ENCODE data around the gene ECSIT. TPM values are rescaled to one million over a fixed set of nuclear protein-coding genes. Genes with fewer than 3 reads are reported as not detected.
"Not testable (repeated sequence)": the region's sequence is repeated elsewhere in the genome, so short reads cannot be mapped to it uniquely, and the experiment has no call there.

ECSIT gene
- total RNA-seq, 3 donors from 2014 or later (not counting 1 experiment from before 2014, with no cell fraction given), result 23.6 to 24.5 (median 24.1) TPM

- Mint-ChIP-seq H3K9me3 (no peaks in the 10 kb centered on the region), H3K27ac (no peak overlapping the region), H3K27me3 (ENCODE audit: low read depth in 2 of 2) (peaks cover 21 to 25% of the 10 kb centered on the region in 2 donors), H3K4me1 (peaks cover 0 to 8% of the 10 kb centered on the region in 2 donors), H3K4me3 (no peak overlapping the region), H3K36me3 (no peaks in the 10 kb centered on the region)
- Histone ChIP-seq H3K9me3 (ENCODE audit: control insufficient read depth, insufficient read depth, low read length) (no peaks in the 10 kb centered on the region), H3K4me3 (ENCODE audit: low read length) (no peak overlapping the region), H3K36me3 (ENCODE audit: control insufficient read depth, insufficient read depth, low read length) (no peaks in the 10 kb centered on the region), H3K27me3 (ENCODE audit: control insufficient read depth, insufficient read depth, low read length) (peaks cover 10% of the 10 kb centered on the region), H3K27ac (ENCODE audit: low read length) (no peak overlapping the region), H3K4me1 (ENCODE audit: control insufficient read depth, insufficient read depth, low read length) (peaks cover 11% of the 10 kb centered on the region)
- intact Hi-C loops (cut with micrococcal nuclease), result no loop called here
- ATAC-seq (no peak), DNase-seq (no peak)
- 85% methylated on average over 7 of the region's 8 CpGs for WGBS (ENCODE audit: insufficient coverage)
- TF ChIP-seq CTCF (IDR thresholded peaks at IDR 0.05), result no peak
Measured at GRCh38 chr19:11475861-11476260, 53.1 kb downstream of the ECSIT start.

GRCh38 chr19:11475343-11475742 is 53.6 kb downstream of the ECSIT start:
- H3K9me3 ChIP-seq (ENCODE audit: control insufficient read depth, insufficient read depth, low read length); H3K4me1 Mint-ChIP-seq; H3K36me3 Mint-ChIP-seq; H3K27ac ChIP-seq (ENCODE audit: low read length); H3K27me3 ChIP-seq (ENCODE audit: control insufficient read depth, insufficient read depth, low read length); H3K36me3 ChIP-seq (ENCODE audit: control insufficient read depth, insufficient read depth, low read length); H3K9me3 Mint-ChIP-seq; H3K27ac Mint-ChIP-seq; H3K4me3 ChIP-seq (ENCODE audit: low read length); H3K4me3 Mint-ChIP-seq; ATAC-seq; intact Hi-C loops (cut with micrococcal nuclease); DNase-seq: not testable (repeated sequence)
- peaks cover 10% of the 10 kb centered on the region for H3K4me1 ChIP-seq (ENCODE audit: control insufficient read depth, insufficient read depth, low read length)
- peaks cover 21 to 25% of the 10 kb centered on the region in 2 donors for H3K27me3 Mint-ChIP-seq (ENCODE audit: low read depth in 2 of 2)
- WGBS (ENCODE audit: insufficient coverage), result 92% methylated on average over 3 of the region's 3 CpGs

- no peak overlapping the region for H3K4me3 ChIP-seq (ENCODE audit: low read length)
- no peaks in the 10 kb centered on the region for H3K36me3 Mint-ChIP-seq
- H3K4me1 Mint-ChIP-seq, result peaks cover 0 to under 1% of the 10 kb centered on the region in 2 donors
- peaks cover 1% of the 10 kb centered on the region for H3K4me1 ChIP-seq (ENCODE audit: control insufficient read depth, insufficient read depth, low read length)
- 71% methylated on average over 1 of the region's 4 CpGs for WGBS (ENCODE audit: insufficient coverage)
- no peaks in the 10 kb centered on the region for H3K9me3 ChIP-seq (ENCODE audit: control insufficient read depth, insufficient read depth, low read length)
- no peak overlapping the region for H3K27ac Mint-ChIP-seq
- no peak overlapping the region for H3K27ac ChIP-seq (ENCODE audit: low read length)
- intact Hi-C loops (cut with micrococcal nuclease), result no loop called here
- ATAC-seq (no peak), DNase-seq (no peak)
- peaks cover under 1% of the 10 kb centered on the region for H3K27me3 ChIP-seq (ENCODE audit: control insufficient read depth, insufficient read depth, low read length)
- peaks cover 15 to 19% of the 10 kb centered on the region in 2 donors for H3K27me3 Mint-ChIP-seq (ENCODE audit: low read depth in 2 of 2)
- no peak for TF ChIP-seq CTCF (IDR thresholded peaks at IDR 0.05)
- no peak overlapping the region for H3K4me3 Mint-ChIP-seq
- H3K9me3 Mint-ChIP-seq, result no peaks in the 10 kb centered on the region
- H3K36me3 ChIP-seq (ENCODE audit: control insufficient read depth, insufficient read depth, low read length), result no peaks in the 10 kb centered on the region
Measured at GRCh38 chr19:11473725-11474124, 55.2 kb downstream of the ECSIT start.

- H3K36me3 ChIP-seq (ENCODE audit: control insufficient read depth, insufficient read depth, low read length); H3K4me3 ChIP-seq (ENCODE audit: low read length); H3K9me3 Mint-ChIP-seq; intact Hi-C loops (cut with micrococcal nuclease); H3K36me3 Mint-ChIP-seq; H3K27ac Mint-ChIP-seq; H3K4me1 Mint-ChIP-seq; DNase-seq; H3K4me1 ChIP-seq (ENCODE audit: control insufficient read depth, insufficient read depth, low read length); H3K27ac ChIP-seq (ENCODE audit: low read length); H3K9me3 ChIP-seq (ENCODE audit: control insufficient read depth, insufficient read depth, low read length); H3K27me3 ChIP-seq (ENCODE audit: control insufficient read depth, insufficient read depth, low read length); H3K4me3 Mint-ChIP-seq; H3K27me3 Mint-ChIP-seq (ENCODE audit: low read depth in 2 of 2); ATAC-seq: not testable (repeated sequence)
- WGBS (ENCODE audit: insufficient coverage), result 84% methylated on average over 7 of the region's 8 CpGs
Measured at GRCh38 chr19:11468266-11468845, 60.6 kb downstream of the ECSIT start.
